Stimulated activated naive B cell treated with anti-CD40 and anti-IgM and Interleukin-4, amounts not matched to agents 10 μg/mL and 1 μg/mL and 100 μg/mL, for 72 hours (primary cell): ENCODE measurements around the gene CLDN4.
"Not testable (repeated sequence)": the region's sequence is repeated elsewhere in the genome, so short reads cannot be mapped to it uniquely, and the experiment has no call there.

Source experiments
- ATAC-seq, 2 donors: fragments of 150-1000 bp; cut with Tn5 transposase; replicated peaks; 2 replicates each; pipeline ENCODE4 v1.10.0; 2021; ENCODE audit warnings: moderate library complexity in 1 of 2
- DNase-seq: peaks from one replicate; pipeline ENCODE4 v3.0.0; 2021
- H3K27ac Mint-ChIP-seq: one replicate; pipeline ENCODE4 v1.8.0; 2022; ENCODE audit warnings: mild to moderate bottlenecking, mixed read lengths
- H3K27me3 Mint-ChIP-seq, 2 donors: one replicate each; pipeline ENCODE4 v1.8.0; 2022; ENCODE audit warnings: mixed read lengths in 2 of 2
- H3K36me3 Mint-ChIP-seq, 2 donors: one replicate each; pipeline ENCODE4 v1.8.0; 2022; ENCODE audit warnings: mixed read lengths in 2 of 2, mild to moderate bottlenecking in 1 of 2
- H3K4me1 Mint-ChIP-seq, 2 donors: one replicate each; pipeline ENCODE4 v1.8.0; 2022; ENCODE audit warnings: mixed read lengths in 2 of 2, mild to moderate bottlenecking in 1 of 2
- H3K4me3 Mint-ChIP-seq, 2 donors: one replicate each; pipeline ENCODE4 v1.8.0; 2022; ENCODE audit warnings: mild to moderate bottlenecking in 2 of 2, mixed read lengths in 2 of 2, moderate library complexity in 1 of 2
- H3K9me3 Mint-ChIP-seq, 2 donors: one replicate each; pipeline ENCODE4 v1.8.0; 2022; ENCODE audit warnings: mixed read lengths in 2 of 2, mild to moderate bottlenecking in 1 of 2

Gene CLDN4

DNA sequence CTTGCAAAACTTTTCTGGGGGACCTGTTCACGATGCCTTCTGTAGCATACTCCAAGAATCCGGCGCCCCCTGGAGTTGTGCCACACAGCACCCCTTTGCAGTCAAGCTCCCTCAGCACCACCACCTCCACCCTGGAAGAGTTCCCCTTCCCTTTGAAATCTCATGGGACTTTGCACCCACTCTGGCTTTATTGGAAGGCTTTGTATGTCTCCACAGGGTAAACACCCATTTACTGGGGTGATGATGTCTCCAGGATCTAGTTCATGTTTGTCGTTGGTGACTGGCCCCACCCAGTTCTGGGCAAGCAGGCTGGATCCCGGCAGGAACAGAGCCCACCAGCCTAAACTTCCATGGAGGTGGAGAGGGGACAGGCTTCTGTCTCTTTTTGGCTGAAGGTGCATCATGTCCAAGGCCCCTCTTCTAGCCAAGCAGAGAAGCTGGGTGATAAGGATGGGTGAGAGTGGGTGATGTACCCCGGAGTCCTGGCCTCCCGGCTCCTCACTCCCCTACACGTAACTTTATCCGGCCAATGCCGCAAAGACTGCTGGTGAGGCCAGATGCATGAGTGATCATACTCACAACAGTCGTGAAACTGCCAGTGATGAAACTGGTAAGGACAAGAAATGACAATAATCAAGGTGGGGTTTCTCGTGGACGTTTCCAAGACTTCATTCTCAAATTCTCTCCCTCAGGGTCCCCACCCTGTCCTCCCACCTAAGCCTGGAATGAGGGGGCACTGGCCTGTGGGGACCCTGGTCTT, 695 bp upstream of the CLDN4 start:
- DNase-seq, result no peak
- no peaks in the 10 kb centered on the region for H3K27me3 Mint-ChIP-seq
- no peaks in the 10 kb centered on the region for H3K9me3 Mint-ChIP-seq
- H3K4me1 Mint-ChIP-seq, result peaks cover 27 to 39% of the 10 kb centered on the region in 2 donors
- H3K36me3 Mint-ChIP-seq, result no peaks in the 10 kb centered on the region
- no peak overlapping the region for H3K4me3 Mint-ChIP-seq
- H3K27ac Mint-ChIP-seq, result peak overlapping the region; percentile 76
- no peak for ATAC-seq

DNA sequence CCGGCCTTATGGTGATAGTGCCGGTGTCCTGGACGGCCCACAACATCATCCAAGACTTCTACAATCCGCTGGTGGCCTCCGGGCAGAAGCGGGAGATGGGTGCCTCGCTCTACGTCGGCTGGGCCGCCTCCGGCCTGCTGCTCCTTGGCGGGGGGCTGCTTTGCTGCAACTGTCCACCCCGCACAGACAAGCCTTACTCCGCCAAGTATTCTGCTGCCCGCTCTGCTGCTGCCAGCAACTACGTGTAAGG, 713 bp downstream of the CLDN4 start:
- no peak for DNase-seq
- H3K9me3 Mint-ChIP-seq, result no peaks in the 10 kb centered on the region
- no peak for ATAC-seq
- H3K4me3 Mint-ChIP-seq, result no peak overlapping the region
- H3K4me1 Mint-ChIP-seq, result peaks cover 26 to 32% of the 10 kb centered on the region in 2 donors
- no peaks in the 10 kb centered on the region for H3K36me3 Mint-ChIP-seq
- no peak overlapping the region for H3K27ac Mint-ChIP-seq
- H3K27me3 Mint-ChIP-seq, result no peaks in the 10 kb centered on the region

GRCh38 chr7:73831834-73832651, 1.2 kb downstream of the CLDN4 start:
- no peak overlapping the region for H3K27ac Mint-ChIP-seq
- peaks cover 21 to 27% of the 10 kb centered on the region in 2 donors for H3K4me1 Mint-ChIP-seq
- H3K4me3 Mint-ChIP-seq, result no peak overlapping the region
- no peak for ATAC-seq
- H3K27me3 Mint-ChIP-seq, result no peaks in the 10 kb centered on the region
- H3K36me3 Mint-ChIP-seq, result no peaks in the 10 kb centered on the region
- no peaks in the 10 kb centered on the region for H3K9me3 Mint-ChIP-seq
- no peak for DNase-seq

- ATAC-seq (no peak), DNase-seq (no peak)
- H3K27ac Mint-ChIP-seq, result no peak overlapping the region
- H3K4me1 Mint-ChIP-seq, result peaks cover 13 to 19% of the 10 kb centered on the region in 2 donors
- no peaks in the 10 kb centered on the region for H3K36me3 Mint-ChIP-seq
- H3K4me3 Mint-ChIP-seq, result no peak overlapping the region
- no peaks in the 10 kb centered on the region for H3K9me3 Mint-ChIP-seq
- H3K27me3 Mint-ChIP-seq, result no peaks in the 10 kb centered on the region
Measured at GRCh38 chr7:73832806-73833205, 2.0 kb downstream of the CLDN4 start.

- Mint-ChIP-seq H3K27me3 (no peaks in the 10 kb centered on the region), H3K9me3 (no peaks in the 10 kb centered on the region), H3K4me3 (no peak overlapping the region), H3K4me1 (peaks cover 10 to 13% of the 10 kb centered on the region in 2 donors), H3K27ac (no peak overlapping the region), H3K36me3 (no peaks in the 10 kb centered on the region)
- no peak for ATAC-seq
- DNase-seq, result no peak
Measured at GRCh38 chr7:73833251-73833919, 2.6 kb downstream of the CLDN4 start.

DNA sequence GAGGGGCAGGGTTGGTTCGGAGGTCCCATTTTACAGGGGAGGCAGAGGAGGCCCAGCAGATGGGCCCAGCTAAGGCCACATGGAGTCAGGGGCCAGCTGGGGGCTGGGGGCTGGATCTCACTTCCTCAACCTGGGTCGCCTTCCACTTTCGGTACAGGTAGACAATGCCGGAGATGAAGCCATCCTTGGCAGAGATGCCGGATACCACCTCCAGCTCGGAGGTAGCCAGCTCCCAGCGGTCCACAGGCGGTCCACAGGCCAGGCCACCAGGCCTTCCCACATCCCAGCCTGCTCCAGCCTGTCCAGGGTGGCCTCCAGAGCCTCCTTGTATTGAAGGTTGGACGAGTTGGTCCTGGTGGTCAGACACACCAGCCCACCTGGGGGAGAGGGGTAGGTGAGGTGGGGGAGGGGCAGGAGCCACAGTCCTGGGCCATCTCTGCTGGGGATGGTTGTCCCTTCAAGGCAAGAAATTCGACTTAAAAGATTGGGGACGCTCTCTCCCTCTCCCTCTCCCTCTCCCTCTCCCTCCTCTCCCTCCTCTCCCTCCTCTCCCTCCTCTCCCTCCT, 3.9 kb downstream of the CLDN4 start:
- no peak for DNase-seq
- H3K27me3 Mint-ChIP-seq, result no peaks in the 10 kb centered on the region
- no peaks in the 10 kb centered on the region for H3K9me3 Mint-ChIP-seq
- H3K4me1 Mint-ChIP-seq, result peaks cover 2 to 5% of the 10 kb centered on the region in 2 donors
- no peak overlapping the region for H3K27ac Mint-ChIP-seq
- ATAC-seq, result no peak
- no peak overlapping the region for H3K4me3 Mint-ChIP-seq
- no peaks in the 10 kb centered on the region for H3K36me3 Mint-ChIP-seq

DNA sequence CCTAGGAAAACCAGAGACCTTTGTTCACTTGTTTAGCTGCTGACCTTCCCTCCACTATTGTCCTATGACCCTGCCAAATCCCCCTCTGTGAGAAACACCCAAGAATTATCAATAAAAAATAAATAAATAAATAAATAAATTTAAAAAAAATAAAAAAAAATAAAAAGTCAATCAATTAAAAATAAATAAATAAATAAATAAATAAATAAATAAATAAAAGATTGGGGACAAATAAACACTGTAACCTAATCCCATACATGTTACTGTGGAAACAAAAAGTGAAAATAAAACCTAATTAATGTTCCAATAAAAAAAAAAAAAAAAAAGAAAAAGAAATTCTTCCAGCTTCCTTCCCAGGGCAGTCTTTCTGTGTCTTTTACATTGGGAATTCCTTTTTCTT, 6.4 kb downstream of the CLDN4 start:
- not testable (repeated sequence) for H3K27me3 Mint-ChIP-seq, H3K4me3 Mint-ChIP-seq, H3K9me3 Mint-ChIP-seq, H3K36me3 Mint-ChIP-seq, H3K27ac Mint-ChIP-seq, DNase-seq, ATAC-seq
- peaks cover 6 to 13% of the 10 kb centered on the region in 2 donors for H3K4me1 Mint-ChIP-seq

- Mint-ChIP-seq H3K27me3 (no peaks in the 10 kb centered on the region), H3K4me1 (peaks cover 5 to 18% of the 10 kb centered on the region in 2 donors), H3K9me3 (no peaks in the 10 kb centered on the region), H3K27ac (peak overlapping the region; percentile 10), H3K36me3 (no peaks in the 10 kb centered on the region), H3K4me3 (no peak overlapping the region)
- ATAC-seq (no peak), DNase-seq (no peak)
Measured at GRCh38 chr7:73838642-73839041, 7.8 kb downstream of the CLDN4 start.

- no peaks in the 10 kb centered on the region for H3K36me3 Mint-ChIP-seq
- ATAC-seq (no peak), DNase-seq (no peak)
- peaks cover 10 to 24% of the 10 kb centered on the region in 2 donors for H3K4me1 Mint-ChIP-seq
- no peaks in the 10 kb centered on the region for H3K27me3 Mint-ChIP-seq
- H3K27ac Mint-ChIP-seq, result peak overlapping the region; percentile 20
- no peak overlapping the region for H3K4me3 Mint-ChIP-seq
- H3K9me3 Mint-ChIP-seq, result no peaks in the 10 kb centered on the region
Measured at GRCh38 chr7:73839290-73839689, 8.5 kb downstream of the CLDN4 start.

- H3K4me3 Mint-ChIP-seq, result no peak overlapping the region
Measured at GRCh38 chr7:73839743-73840714, 9.2 kb downstream of the CLDN4 start.

DNA sequence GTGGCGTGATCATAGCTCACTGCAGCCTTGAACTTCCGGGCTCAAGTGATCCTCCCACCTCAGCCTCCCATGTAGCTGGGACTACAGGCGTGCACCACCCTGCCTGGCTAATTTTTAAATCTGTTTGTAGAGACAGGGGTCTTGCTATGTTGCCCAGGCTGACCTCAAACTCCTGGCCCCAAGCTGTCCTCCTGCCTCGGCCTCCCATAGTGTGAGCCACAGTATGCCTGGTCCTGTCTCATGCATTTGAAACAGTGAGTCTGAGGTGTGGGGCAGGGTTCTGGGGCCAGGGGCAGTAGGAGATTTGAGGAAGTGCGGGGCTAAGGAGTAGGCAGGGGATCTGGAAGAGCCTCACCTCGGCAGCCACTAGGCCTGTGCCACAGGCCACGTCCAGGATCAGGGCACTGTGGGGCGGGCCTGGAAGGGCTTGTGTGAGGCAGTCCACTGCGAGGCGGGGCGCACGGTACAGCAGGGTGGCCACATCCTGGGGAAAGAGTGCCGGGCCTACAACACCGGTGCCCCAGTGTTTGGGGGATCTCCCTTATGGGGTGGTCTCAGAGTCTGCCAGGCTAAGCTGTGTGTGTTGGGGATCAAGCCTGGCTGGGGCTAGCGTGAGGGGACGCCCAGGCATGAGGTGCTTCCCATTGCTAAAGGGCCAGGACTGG, 10.1 kb downstream of the CLDN4 start:
- H3K27me3 Mint-ChIP-seq, result no peaks in the 10 kb centered on the region
- peaks cover 16 to 40% of the 10 kb centered on the region in 2 donors for H3K4me1 Mint-ChIP-seq
- no peak overlapping the region for H3K4me3 Mint-ChIP-seq
- H3K36me3 Mint-ChIP-seq, result no peaks in the 10 kb centered on the region
- DNase-seq (no peak), ATAC-seq (no peak)
- no peaks in the 10 kb centered on the region for H3K9me3 Mint-ChIP-seq
- no peak overlapping the region for H3K27ac Mint-ChIP-seq

More at GRCh38 chr7:73839743-73840714, 9.2 kb downstream of the CLDN4 start:
- peaks cover 12 to 32% of the 10 kb centered on the region in 2 donors for H3K4me1 Mint-ChIP-seq
- H3K27me3 Mint-ChIP-seq, result no peaks in the 10 kb centered on the region
- no peaks in the 10 kb centered on the region for H3K36me3 Mint-ChIP-seq
- ATAC-seq (no peak), DNase-seq (no peak)
- no peaks in the 10 kb centered on the region for H3K9me3 Mint-ChIP-seq
- peak overlapping the region; percentile 67 for H3K27ac Mint-ChIP-seq

DNA sequence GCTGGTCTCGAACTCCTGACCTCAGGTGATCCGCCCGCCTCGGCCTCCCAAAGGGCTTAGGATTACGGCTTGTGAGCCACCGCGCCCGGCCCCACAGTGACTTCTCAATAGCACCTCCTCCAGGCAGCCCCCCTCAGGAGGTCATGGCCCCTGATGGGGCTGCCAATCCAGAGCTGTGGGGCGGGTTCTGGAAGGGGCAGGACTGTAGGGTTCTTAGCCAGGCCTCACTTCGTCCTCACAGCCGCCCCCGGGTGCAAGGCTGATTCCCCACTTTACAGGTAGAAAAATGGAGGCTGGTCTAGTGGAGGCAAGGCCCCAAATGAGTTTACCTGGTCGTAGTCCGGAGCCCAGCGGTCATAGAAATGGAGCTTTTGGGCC, 10.9 kb downstream of the CLDN4 start:
- no peaks in the 10 kb centered on the region for H3K27me3 Mint-ChIP-seq
- no peaks in the 10 kb centered on the region for H3K9me3 Mint-ChIP-seq
- H3K36me3 Mint-ChIP-seq, result no peaks in the 10 kb centered on the region
- ATAC-seq (no peak), DNase-seq (no peak)
- H3K27ac Mint-ChIP-seq, result peak overlapping the region; percentile 14
- peak overlapping the region; percentile 86 to 89 for H3K4me3 Mint-ChIP-seq
- H3K4me1 Mint-ChIP-seq, result peaks cover 21 to 48% of the 10 kb centered on the region in 2 donors
